Dermis microvascular lymphatic vessel endothelial cell (primary cell): ENCODE measurements around the gene PRR5L. TPM values are rescaled to one million over a fixed set of nuclear protein-coding genes. Genes with fewer than 3 reads are reported as not detected.
A peak's percentile ranks its signal among the peaks of the same experiment; 100 is the strongest.

Experiments used
- DNase-seq, 2 donors: peaks; one replicate each; pipeline versions ENCODE4 v3.0.0 to v3.0.0-alpha.2; 2010; ENCODE audit warnings: low read depth in 2 of 2
- total RNA-seq: library from RNA; depleted of rRNA; stranded (reverse); fragments of >200 nt; gene quantifications from 2 replicates; pipeline ENCODE4 v1.2.1, GENCODE V29; 2014

The PRR5L gene, protein sequence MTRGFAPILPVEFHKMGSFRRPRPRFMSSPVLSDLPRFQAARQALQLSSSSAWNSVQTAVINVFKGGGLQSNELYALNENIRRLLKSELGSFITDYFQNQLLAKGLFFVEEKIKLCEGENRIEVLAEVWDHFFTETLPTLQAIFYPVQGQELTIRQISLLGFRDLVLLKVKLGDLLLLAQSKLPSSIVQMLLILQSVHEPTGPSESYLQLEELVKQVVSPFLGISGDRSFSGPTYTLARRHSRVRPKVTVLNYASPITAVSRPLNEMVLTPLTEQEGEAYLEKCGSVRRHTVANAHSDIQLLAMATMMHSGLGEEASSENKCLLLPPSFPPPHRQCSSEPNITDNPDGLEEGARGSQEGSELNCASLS
- 5.1 and 5.4 TPM in 2 replicates for total RNA-seq

DNA sequence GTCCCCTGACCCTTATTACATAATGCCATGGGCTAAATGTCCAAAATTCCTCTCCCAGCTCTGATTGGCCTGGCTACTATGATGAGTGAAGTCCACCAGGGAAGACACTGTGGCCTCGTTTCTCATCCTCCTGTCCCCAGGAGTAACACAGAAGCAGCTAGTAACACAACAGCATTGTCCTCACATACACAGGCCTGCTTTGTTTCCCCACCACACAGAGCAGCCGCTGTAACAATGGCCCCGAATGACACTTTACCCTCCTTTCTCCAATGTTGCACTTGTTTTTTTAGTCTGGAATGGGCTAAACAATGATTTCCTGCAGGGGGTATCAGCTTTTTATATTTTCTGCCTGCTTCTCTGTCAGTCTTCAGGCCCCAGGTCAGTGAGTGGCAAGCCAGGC lies at the start of gene PRR5L:
Gene PRR5L, plus strand, starts transcription at position 363 of the 400 bp plus-strand sequence. CDS start 104,834 bp downstream, outside the sequence.
- DNase-seq = no peak

DNA sequence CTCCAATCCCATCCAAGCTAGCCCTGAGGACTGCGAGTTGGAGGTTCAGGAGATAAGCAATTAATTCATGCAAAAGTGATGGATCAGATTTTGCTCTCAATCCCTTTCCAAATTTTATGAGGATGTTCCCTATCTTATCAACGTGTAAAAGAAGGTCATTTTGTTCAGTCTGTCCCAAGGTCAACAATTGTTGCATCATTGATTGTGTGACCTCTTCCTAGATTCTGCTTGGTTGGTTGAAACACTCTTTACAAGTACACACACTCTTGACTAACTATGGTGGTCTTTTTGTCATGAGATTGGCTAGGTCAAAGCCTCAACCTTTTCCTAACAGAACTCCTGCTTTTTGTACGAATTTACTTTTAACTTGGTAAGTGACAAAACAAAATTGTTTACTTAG lies 48.6 kb upstream of the PRR5L start:
- no peak for DNase-seq

DNA sequence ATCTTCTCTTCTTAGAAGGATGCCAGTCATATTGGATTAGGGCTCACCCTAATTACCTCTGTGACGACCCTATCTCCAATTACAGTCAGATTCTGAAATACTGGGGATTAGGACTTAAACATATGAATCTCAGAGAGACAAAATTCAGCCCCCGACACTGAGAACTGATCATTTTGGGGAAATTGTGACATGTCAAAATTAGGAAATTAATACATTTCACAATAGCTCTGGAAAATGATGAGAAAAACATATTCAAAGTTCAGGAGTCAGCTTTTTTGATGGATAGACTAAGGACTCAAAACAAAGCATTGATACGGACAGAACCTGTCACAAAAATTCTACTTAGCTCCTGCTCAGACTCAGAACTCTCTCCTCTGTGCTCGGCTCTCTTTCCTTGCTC lies 47.7 kb upstream of the PRR5L start:
- no peak for DNase-seq

DNA sequence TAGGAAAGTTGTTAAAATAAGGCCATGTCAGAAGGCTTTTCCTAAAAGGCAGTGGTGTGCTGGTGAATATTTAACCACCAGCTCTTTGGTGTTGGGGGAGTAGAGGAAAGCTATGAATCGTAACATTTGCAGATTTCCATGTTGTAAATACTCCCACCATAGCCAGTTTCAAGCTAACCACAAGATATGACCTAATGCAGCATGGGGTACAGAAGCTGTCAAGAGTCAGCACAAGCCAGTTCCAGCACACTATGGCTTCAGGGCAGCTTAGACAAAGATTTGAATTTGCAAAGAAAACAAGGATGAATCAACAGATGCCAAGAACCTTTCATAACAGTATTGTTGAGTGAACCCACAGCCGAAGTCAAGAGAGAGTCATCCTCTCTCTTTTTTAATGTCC lies 46.8 kb upstream of the PRR5L start:
- DNase-seq = no peak

DNA sequence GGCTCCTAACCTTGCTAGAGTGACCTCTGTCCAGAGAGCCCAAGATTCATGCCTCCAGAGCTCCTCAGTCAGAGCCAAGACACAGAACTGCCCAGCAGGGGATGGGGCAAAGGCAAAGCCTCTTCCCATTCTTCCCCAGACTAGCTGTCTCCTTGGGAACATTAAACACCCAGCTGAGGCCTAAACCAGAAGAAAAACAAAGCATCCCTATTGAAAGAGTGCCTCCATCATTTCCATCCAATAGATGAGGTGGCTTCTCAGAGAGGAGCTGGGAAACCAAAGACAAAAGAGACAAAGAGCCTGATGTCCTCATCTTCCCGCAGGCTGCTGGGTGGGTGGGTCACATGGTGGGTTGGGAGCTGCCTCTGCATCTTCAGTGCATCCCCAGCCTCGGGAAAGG lies 44.3 kb upstream of the PRR5L start:
- DNase-seq = no peak

DNA sequence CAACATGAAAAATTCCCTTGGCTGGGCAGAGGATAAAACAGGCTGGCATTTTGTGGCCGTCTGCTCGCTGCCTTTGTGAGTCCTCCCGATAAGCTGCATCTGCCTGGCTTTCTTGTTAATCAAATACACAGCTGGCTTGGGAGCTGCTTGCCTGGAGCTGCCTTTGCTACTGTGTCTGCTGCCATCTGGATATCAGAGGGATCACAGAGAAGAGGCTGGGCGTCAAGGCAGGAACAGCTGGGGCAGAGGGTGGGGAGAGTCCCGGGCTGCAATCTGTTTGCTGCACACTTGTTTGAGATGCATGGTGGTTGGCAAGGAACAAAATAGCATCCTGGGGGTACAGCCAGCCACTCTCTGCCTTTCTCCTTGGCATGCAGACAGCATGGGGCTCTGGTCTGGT lies 42.9 kb upstream of the PRR5L start:
- no peak for DNase-seq

DNA sequence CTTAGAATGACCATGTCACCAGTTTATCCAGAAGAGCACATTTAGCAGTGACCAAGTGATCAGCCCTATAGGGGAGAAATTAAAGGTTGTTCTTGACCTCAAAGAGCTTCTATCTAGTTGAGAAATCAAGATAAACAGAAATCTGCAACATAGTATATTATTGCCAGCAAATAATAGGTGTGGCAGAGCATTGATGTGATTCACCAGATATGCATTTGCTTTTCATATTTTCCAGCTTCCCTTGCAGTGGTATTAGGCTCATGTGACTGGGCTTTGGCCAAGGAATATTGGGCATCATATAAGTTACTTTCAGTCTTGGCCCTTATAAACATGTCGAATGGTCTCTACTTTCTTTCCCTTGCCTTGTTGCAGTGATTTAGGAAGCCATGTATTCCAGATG lies 41.4 kb upstream of the PRR5L start:
- peak in 1 of 2 donors; percentile 16 for DNase-seq

DNA sequence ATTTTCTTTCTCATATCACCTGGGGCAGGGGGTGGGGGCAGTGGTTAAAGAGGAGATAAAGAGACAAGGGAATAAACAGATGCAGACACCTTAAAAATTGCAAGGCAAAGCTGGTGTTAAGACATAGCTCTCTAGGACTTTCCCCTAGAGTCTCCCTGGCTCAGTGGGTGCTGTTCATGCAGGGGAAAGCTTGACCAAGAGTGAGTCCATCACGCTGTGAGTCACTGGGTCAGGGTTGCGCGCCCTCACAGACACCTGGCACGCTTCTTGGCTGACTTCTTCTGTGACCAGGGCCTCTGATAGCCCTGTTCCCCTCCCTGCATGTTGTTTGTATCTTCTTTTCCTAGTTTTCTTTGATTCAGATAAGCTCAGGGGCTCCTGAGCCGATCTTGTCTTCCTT lies 38.7 kb upstream of the PRR5L start:
- DNase-seq = peak in 1 of 2 donors; percentile 15

DNA sequence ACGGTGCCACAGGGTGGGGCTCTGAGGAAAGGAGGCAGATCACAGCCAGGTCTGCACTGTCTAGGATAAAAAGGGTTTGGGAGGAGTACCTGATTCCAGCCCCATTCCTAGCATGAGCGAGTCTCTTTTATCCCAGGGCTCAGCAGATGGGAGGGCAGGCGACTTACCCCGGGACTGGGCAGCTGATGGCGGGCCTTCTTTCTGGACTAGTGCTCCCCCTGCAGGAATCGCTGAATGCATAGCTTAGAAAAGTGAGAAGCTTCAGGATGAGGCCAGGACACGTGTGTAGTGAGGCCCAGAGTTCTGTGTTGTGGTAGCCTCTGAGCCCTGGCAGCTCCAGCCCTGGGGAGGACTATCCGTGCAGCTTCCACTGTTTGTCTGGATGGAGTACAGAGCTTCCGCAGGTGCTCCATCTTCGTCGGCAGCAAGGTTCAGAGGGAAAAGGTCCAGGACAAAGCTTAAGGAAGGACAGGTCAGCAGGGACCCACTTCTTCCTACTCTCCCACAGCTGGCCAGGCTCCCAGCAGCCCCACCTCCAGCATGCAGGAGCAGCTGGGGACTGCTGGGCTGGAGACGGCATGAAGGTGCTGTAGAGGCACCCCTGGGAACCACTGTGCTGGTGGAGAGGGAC lies 37.2 kb upstream of the PRR5L start:
- peak; percentile 49 to 81 for DNase-seq

DNA sequence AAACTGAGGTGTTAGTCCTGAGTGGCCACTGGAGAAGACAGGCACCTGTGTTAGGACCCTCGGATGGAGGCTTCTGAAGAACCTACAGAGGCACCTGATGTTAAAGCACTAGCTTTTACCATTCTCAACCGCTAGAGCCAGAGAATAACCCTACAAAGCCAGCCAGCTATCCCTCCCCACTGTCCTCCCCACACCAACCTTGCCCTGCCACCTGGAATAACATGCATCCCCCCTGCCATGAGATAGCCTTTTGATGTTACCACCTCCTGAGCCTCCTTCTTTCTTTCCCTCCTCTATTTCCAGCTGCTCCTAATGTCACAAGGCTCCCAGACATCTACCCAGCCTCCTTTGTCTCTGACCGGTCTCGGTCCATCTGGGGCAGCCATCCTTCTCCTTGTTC lies 35.0 kb upstream of the PRR5L start:
- DNase-seq = no peak

DNA sequence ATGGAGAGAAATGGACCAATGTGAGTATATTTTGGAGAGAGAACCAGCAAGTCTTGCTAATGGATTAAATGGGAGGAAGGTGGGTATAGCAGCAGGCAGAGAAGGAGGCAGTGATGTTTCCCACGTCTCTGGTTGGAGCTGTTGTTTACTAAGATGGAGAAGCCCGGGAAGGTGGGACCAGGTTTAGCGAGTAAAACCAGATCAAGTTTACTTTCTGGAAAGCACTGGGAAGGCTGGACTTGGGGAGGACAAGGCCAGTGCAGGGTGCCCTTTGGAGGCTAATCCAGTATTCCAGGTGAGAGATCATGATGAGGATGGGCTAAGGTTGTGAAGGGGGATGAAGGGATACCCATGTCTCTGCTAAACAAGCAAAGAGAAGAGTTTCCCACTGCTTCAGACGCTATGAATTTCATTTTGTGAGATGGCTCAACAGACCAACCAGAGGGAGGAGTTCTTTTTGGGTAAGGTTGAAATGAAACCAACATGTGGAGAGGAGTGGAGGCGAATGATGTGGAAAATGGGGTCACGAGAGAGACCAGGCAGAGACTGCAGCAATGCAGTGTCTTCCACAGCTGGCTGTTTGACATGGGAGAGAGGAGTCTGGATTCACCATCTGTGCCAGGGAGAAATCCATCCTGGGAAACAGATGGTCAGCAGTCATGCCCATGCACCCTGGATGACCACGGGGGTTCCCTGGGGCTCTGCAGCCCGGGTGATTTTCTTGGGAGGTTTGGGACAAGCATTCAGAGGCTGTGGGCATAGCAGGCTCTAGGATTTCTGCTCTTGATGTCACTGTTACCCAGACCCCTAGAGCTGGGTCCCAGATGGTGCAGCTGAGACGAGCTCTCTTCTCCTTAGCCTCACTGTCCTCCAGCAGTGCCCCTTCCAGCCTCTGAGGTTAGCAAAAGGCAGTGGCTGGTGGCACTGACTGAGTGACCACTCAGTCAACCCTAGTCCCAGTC lies 31.8 kb upstream of the PRR5L start:
- DNase-seq = no peak

DNA sequence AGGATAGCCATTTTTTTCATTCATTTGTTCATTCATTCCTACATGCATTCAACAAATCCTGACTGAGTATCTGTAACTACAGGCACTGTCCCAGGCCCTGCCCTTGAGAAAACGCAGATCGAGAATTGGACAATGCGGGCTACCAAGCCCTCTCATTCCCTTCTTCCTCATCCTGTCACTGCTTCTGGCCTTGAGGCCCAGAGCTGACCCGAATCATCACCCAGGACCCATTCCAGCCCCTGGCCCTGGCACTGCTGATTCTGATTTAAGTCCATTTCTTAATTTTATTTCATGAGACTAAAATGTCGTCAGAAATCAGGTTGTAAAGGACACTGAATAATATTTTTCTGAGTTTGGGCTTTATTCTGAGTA lies 31.1 kb upstream of the PRR5L start:
- DNase-seq = no peak

DNA sequence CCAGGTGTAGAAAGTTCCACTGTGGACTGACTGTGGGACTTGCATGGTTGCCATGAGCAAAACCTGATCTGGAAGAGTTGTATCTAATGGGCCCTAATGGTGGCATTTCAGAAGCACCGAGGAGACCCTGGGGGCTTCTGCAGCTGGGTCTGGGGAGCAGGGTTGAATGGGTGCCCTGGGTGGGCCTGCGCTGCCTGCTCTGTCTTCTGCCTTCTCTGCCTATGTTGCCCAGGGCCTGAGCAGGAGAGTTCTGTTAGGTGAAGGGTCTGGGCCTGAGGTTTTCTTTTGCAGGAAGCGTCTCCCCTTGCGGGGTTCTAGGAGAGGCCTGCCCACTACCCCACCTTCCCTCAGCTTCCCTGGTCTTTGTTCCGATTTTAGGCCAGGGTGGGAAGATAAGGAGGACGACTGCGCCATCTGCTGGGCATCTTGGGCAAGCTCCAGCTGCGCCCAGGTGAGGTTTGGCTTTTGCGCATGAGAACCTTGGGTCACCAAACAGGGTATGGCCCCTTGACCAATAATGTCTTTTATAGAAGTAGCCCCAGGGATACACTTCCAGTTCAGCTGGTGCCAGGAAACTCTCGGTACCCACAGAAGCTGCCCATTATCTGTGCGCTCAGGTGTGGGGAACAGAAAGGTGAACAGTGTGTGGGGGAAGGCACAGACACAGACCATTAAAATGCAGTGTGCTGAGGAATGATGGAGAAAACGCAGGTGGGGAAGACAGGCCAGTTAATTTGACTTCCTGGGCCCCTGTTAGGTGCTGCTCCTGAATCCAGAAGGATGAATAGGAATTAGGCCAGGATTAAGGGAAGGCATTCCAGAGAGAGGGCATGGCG lies 30.1 kb upstream of the PRR5L start:
- DNase-seq = peak; percentile 15 to 46

DNA sequence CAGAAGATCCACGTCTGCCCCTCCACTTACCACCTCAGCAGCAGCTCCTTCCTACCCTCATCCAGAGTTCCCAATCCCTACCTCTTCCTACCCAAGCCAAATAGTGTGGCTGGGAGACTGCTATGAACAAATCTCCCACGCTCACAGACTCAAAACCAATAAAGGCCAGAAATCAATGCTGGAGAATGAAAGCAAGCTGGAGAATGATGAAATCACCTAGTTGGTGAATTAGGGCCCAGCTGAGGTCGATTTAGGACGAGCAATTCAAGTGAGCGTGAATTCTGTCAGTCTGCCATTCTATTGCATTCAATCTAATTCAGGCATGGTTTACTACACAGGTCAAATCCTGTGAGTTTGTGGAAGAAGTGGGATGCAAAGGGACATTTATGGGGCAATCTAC lies 29.3 kb upstream of the PRR5L start:
- DNase-seq = no peak

DNA sequence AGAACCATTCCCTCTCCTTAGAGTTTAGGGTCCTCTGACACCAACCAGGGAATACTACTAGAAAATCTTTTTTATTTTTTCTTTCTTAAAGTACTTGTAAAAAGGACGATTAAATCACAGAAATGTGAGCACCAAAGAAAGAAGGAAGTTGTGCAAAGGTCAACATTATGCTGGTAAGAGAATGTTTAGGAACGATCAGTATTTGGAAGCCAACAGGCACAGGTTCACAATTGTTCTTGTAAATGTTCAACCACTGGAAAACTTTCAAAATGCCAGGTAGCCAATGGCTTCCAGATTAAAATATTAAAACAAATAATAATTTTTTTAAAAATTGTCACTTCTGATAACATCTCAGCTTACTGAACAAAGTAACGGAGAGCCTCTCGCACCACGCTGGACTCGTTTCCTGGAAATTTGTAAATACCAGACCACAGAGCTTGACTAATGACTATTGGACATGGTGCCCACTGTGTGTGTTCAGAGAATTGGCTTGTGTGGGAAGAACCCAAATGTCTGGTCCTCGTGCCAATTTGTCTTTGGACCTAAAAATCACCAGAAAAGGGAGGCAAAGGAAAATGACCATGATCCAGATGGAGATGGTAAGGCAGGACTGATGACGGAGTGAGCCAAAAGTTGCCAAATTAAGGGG lies 27.6 kb upstream of the PRR5L start:
- DNase-seq = no peak

DNA sequence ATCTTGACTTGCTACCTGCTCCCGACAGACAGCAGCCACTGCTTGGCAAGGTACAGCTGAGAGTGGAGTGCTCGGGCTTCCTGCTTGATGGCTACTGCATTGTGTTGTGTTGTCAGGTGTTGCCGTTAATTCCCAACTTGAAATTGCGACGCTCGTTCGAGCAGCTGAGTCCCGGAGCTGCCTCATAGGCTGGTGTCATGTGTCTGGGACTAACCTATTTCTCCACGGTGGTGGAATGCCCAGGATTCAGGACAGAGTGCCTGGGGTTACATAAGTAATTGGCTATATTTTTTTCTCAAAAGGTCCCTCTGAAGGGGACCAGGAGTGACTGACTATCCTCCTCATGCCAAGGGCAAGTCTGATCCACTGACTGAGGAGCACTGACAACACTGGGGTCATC lies 25.4 kb upstream of the PRR5L start:
- no peak for DNase-seq

DNA sequence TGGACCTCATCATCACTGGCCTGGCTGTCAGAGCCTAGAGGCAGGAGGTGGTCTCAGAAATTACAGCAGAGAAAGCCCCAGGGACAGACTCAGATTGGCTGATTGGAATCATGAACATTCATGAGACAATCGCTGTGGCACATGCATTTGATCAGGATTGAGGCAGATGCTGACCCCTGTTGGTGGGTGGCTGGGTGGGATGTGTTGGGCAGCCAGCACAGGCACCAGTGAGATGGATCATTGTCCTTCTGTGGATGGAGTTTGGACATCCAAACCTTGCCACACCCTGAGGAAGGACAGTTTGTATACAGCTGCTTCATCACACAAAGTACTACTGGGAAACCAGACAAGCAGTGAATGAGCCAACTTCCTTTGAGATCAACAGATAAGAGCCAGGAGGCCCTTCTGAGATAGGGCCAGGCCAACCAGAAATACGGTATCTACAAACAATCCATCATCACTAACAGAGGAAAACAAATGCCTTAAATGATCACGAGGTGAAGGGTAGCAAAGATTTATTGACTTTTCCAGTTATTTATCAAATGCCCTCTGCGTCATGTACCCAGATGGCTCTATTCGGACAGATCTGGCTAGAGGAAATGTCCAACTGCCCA lies 24.2 kb upstream of the PRR5L start:
- peak in 1 of 2 donors; percentile 43 for DNase-seq

DNA sequence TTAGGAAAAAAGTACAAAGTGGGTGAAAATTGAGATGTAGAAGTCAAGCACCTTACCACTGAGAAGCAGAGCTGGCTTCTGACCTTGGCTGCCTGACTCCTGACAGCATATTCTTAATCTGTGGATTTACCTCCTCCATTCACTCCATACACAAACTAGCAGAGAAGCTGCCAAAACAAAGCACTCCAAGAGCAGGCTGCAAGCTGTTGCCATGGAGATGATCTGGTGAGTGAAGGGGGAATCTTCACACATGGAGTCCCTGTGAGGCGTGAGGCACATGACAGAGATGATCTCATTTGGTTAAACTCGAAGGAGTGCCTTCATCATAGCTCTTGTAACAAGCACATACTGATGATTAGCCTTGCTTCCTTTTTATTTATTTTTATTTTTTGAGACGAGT lies 23.0 kb upstream of the PRR5L start:
- DNase-seq = no peak

DNA sequence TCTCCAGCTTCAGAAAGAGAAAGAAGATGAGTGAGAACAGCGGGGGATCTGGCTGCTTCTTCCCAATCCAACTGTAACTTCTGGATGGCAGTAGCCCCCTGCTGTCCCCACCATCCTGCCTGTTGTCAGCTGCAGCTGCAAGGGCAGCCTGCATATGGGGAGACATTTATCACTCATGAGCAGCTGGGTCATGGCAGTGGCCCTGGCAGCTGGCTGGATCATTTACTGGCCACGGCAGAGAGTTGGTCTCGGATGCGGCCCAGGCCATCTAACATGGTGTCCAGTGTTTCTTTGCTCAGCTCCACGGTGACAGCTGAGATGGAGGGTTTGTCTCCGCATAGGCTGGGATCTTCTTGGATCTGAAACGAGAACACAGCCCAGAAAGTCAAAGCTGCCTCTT lies 21.7 kb upstream of the PRR5L start:
- DNase-seq = no peak

DNA sequence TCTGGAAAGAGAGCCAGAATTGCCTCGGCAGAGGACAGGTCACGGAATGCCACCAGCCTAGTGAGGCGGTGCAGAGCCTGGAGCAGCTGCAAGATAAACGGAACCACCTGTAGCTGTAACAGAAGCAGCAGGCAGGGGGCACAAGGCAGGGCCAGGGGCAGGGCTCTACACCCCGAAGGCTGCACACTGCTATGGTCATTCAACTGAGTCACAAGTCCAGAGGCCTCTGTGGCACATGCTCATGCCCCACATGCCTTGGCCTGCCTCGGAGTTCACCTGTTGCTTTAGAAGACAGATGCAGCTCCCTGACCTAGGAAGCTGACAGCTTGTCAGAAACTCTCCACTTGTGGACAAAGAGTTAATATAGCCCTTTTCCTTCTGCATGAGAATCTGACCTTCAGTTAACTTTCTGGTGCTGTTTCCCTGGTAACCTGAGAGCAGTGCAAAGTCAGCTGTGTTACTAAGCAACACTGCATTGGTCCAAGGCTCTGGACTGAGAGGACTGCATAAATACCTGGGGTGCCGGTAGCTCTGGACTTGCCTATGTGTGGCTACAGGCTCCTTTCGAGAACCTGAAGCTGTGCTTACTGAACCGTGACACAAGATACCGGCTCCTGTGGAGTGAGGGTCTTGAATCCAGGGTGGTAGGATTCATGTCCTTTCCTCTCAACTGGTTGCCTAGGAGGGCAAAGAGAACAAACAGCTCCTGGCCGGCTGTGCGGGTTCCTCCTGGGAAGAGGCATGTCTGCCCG lies 17.4 kb upstream of the PRR5L start:
- DNase-seq = no peak
